Endothelial cell of umbilical vein (primary cell): ENCODE results near the gene KIRREL1.

ENCODE experiments used
- POLR2A ChIP-seq: IDR thresholded peaks from 2 replicates; pipeline ENCODE4 v1.6.1; 2012; ENCODE audit warnings: low read depth, mild to moderate bottlenecking, control low read depth, low read length
- POLR2AphosphoS5 ChIP-seq: IDR thresholded peaks from 2 replicates; pipeline ENCODE4 v1.6.1; 2012; ENCODE audit warnings: low read depth, mild to moderate bottlenecking, control low read depth, low read length, moderate library complexity; ENCODE audit not compliant: insufficient read depth

DNA sequence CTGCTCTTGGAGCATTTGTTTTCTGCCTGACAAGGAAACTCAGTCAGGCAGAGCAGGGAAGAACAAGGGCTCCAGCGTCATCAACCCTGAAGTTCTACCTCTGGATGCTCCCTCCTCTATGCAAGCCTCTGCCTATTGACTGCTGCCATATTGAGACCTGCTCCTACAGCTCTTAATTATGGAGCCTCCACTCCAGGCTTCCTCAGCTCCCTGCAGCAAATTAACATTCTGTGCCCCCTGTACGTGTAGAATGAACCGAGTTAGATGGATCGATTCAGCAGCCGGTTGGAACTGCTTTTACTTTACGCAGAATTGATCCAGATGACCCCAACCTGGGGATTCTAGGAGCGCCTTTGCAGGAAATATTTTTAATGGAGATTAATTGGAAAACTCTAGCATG lies 68.7 kb downstream of the KIRREL1 start:
- TF ChIP-seq POLR2A (no peak), POLR2AphosphoS5 (no peak)
